Right lobe of liver (tissue), 4 donors: ENCODE data around the gene PDCD1.

Source experiments
- CTCF ChIP-seq, 4 donors: fragments of 200-600 bp in 3 of 4; fragments of 450-650 bp in 1 of 4; IDR thresholded peaks; one replicate each; pipeline versions ENCODE4 v1.5.1 to v1.8.0; 2016 to 2022; ENCODE audit warnings: antibody characterized with exemption in 4 of 4, mild to moderate bottlenecking in 2 of 4
- POLR2A ChIP-seq: fragments of 450-650 bp; IDR thresholded peaks from one replicate; pipeline ENCODE4 v1.6.1; 2017; ENCODE audit warnings: antibody characterized with exemption, mild to moderate bottlenecking
- donor health status: DM: no; HTN: no; CAD: no.
- donor health status: DM: no; HTN: no; CAD: no.
- donor health status: DM: no; HTN: yes; CAD: no.

GRCh38 chr2:241885946-241886643, 27.4 kb upstream of the PDCD1 start:
- TF ChIP-seq CTCF (IDR thresholded peaks at IDR 0.05), result no peak
- no peak for TF ChIP-seq POLR2A
